Hematopoietic multipotent progenitor cell (in vitro differentiated cells): ENCODE measurements around the gene PACRG. TPM values are rescaled to one million over a fixed set of nuclear protein-coding genes. Genes with fewer than 3 reads are reported as not detected.

ENCODE experiments used
- DNase-seq, 3 donors: peaks; one replicate each; pipeline ENCODE4 v3.0.0-alpha.2; 2011 to 2015; ENCODE audit warnings: low read depth in 2 of 3, low spot score in 2 of 3
- total RNA-seq: library from RNA; depleted of rRNA; stranded (reverse); fragments of >200 nt; gene quantifications from one replicate; pipeline ENCODE4 v1.2.3, GENCODE V29; 2012

The PACRG gene
- total RNA-seq, 1 donor, result 5.7 TPM

DNA sequence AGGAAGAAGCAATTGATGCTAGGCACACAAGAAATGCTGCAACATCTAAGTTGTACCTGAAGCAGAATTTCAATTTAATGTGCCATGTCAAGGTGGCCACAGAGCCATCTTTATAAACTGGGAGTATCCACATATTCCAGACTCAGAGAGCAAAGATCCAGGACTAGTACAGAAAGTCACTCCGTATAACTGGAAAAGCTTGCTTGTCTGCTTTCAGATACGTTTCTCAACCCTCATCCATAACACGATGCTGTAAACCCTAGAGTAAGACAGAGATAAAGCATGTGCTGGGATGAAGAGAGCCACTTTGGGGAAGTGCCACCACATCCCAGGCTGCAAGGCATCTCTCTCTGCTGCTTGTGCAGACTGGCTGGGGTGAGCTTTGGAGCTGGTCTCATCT is 134.7 kb downstream of the PACRG start:
- DNase-seq, result no peak

DNA sequence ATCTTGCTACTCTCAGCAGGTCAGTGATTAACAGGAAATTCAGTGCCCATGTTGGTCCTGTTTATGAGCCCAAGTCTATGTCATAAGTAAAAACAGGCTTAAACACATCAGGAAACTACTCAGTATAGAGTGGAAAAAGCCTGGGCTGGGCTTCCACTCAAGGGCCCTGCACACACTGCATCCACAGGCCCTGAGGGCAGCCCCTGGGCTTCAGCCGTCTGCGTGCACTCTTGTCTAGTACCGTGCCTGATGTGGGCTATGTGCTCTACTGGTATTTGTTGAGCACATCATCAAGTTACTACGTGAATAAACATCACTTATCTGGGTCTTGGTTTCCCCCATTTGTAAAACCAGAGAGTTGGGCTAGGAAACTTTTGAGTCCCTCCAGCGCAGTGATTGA is 135.2 kb downstream of the PACRG start:
- no peak for DNase-seq

DNA sequence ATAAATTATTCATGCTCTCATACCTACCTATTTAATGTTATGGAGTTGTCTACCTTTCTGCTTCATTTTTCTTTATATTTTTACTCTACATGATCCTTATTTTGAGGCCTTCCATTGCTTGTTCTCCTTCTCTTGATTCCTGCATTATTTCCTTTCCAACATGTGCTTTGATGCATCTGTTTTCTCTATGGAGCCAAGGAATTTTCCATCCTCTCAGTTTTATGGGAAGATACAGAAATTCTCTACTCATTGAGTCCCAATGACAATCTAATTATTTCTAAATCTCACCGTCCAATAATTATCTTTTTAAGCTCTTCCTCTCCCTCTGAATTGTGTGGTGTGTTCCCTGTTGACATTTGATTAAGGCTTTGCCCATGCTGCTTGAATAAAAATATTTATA is 136.0 kb downstream of the PACRG start:
- no peak for DNase-seq

GRCh38 chr6:162864911-162865310 is 137.1 kb downstream of the PACRG start:
- no peak for DNase-seq

DNA sequence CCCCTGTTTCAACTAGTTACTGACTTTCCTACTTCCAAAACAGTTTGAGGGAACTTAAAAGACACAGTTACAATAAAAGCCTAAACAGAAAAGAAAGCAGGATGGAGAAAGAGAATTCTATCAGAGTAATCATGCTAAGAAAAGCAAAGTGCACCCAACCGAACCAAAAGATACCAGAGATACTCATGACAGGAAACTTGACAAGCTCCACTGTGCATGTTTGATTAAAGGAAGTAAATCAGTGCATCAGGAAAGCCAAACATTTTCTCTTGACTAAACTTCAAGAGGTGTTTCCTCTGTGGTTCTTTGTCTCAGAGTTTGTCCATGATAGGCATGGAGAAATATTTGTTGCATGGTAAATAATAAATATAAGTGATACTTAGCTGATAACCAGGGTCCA is 138.9 kb downstream of the PACRG start:
- DNase-seq, result no peak

GRCh38 chr6:162868397-162868796 is 140.6 kb downstream of the PACRG start:
- DNase-seq, result no peak

DNA sequence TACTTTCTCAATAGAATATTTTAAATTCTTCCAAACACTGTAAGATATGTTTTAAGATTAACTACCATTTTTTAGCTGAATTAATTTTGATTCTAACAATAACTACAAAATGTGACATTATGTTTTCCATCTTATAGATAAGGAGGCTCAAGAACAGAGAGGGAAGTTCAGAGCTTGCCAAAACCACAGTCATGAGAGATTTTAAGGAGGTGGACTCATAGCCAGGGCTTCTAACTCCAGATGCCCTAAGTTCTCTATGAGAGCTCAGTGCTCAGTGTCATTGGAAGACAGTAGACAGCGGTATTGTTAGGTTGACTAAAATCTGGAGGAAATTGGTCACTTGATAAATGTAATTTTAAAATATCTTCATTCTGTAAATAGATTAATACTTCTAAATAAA is 144.2 kb downstream of the PACRG start:
- DNase-seq, result no peak

DNA sequence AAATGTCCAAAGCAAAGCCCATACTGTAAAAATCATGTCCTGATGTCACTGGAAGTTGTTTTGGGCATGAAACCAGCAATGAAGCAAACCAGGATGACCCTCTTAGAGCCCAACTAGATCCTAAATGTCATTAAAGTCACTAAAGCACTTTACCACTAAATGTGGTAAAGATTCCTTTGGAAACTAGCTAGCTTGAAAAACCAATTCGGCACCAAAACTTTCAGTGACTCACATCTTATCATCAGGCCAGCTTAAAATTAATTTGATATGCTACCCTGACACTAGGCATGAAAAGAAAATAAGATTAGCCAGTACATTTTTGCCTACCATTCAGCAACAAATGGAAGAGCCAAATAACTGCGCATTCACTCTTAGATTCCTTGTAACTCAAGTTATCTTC is 145.8 kb downstream of the PACRG start:
- no peak for DNase-seq

DNA sequence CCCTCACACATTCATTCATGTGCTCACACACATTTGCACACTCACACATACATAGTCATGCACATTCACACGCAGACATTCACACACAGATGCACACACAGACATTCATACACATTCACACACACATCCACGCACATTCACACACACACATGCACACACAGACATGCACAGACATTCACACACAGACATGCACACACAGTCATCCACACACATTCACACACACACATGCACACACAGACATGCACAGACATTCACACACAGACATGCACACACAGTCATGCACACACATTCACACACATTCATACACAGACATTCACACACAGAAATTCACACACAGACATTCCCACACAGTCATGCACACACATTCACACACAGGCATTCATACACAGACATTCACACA is 147.3 kb downstream of the PACRG start:
- no peak for DNase-seq

GRCh38 chr6:162882801-162883481 is 155.2 kb downstream of the PACRG start:
- DNase-seq, result no peak

- no peak for DNase-seq
These were observed 160.4 kb downstream of the PACRG start for GRCh38 chr6:162887981-162888689.

DNA sequence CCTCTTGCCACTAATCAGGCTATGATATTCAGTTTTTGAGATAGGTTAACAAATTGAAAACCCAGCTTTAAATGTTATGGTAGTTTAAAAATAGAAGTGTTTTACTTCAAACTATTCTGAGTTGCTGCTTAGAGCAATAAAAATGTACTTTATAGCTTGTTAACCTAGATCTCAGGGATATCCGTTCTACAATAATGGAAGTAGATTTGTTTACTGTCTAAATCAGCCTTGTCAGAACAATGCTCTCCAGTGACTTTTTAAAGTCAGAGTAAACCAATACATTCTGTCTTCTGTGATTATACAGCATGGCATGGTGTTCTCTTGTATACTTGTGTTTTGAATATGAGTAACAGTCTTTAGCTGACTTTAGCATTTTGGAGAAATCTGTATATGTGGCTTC is 161.5 kb downstream of the PACRG start:
- no peak for DNase-seq

DNA sequence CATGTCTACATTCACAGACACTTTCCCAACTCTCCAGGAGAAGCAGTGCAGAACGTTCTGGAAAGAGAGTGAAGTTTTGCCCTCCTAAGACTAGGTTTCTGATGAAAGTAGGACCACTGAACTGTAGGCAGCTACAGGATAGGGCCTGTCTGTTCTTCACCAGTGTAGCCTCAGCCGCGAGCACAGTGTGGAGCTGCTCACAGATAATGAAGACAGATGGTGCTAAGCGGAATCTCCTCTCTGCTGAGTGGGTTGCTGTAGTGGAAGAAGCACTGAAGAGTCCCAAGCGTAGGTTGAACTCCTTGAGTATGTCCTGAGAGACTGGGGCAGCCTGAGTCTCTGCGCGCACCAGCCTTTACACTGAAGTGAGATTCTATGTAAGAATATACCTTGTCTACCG is 170.2 kb downstream of the PACRG start:
- DNase-seq, result no peak

- no peak for DNase-seq
These were observed 171.4 kb downstream of the PACRG start for GRCh38 chr6:162899148-162899547.

DNA sequence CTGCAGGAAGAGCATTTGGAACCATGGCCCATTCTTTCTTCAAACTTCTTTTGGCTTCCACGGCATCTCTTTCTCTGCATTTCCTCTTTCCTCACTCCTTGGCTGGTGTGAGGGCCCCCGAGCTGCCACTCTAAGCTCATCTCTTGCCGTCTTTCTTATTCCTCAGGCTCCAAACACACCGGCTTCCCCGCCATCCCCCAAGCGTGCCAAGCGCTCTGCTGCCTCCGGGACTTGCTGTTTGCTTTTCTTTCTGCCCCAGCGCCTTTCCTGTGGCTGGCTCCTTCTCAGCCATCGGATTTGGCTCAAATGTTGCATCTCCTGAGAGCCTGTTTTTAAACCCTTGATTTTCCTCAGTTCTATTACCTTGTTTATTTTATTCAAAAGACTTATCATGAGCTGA is 172.7 kb downstream of the PACRG start:
- DNase-seq, result no peak

- DNase-seq, result no peak
These were observed 176.4 kb downstream of the PACRG start for GRCh38 chr6:162904069-162904663.

- DNase-seq, result no peak
These were observed 178.7 kb downstream of the PACRG start for GRCh38 chr6:162906479-162906878.

DNA sequence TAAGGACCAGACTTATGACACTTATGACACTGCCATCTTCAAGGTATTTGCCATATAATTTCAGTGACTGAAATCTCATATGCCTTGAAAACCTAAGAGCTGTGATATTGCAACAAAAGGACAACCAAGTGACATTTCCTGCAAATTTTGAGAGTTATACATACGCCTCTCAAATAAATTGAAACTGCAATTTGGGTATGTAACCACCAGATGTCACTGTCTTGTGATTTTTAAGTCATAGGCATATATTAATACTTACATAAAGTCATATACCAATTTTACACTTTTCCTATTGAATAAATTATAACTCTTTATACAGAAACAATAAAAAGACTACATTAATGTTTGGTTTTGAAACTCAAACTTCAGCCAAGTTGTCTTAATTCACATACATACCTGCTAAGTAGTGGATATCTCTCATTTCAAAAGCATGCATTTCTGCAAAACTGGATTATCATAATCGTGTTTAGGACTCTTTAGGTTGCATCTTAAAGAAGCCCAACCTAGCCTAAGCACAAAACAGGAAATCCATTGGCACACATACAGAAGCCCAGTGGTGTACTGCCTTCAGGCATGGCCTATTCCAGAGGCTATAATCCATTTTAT is 180.2 kb downstream of the PACRG start:
- DNase-seq, result peak in 2 of 3 donors; percentile 2 to 14

DNA sequence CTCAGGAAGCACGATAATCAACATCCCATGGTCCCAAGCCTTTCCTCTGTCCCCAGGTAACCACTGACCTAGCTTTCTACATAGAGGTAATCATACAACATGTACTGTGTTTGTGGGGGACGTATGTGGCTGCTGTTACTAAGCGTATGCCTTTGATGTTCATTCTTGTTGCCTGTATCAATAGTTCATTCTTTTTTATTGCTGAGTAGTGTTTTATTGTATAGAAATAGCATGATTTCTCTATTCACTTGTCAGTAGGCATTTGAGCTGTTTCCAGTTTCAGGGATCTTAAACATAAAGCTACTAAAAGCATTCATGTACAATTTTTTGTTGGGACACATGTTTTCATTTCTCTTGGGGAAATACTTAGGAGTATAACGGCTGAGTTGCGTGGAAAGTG is 185.4 kb downstream of the PACRG start:
- no peak for DNase-seq

DNA sequence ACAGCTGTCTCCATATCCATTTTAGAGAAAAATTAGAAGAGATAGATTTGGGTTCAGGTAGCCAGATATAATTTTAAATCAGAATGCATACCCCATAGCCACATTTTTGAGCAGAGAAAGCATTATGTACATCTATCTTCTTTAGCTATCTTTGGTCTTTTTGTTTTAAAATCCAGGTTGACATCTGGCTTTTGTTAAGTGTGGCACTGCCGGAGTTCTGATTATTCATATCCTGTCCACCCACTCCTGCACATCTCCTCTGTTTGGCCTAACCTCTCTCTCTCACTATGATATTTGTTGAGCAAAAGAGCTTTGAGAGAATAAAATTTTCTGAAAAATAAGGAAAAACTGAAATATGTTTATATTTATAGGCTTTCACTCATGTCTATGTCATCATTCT is 189.7 kb downstream of the PACRG start:
- no peak for DNase-seq

DNA sequence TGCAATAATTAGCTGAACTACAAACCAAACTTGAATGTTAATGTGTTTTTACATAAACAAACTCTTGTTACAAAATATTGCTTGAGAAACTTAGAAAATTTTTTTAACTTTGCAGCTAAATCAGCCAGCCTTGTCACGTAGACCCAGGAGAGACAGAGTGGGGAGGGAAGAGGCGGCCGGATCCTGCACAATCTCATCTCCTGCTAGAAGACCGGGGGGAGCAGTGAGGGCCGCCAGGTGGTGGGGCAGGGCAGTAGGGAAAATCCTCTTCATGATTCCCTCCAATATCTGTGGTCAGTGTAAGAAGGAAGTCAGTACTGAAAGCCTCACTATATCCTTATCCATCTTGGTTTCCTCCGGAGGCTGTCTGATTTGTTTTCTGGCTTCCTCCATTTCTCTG is 193.3 kb downstream of the PACRG start:
- no peak for DNase-seq

DNA sequence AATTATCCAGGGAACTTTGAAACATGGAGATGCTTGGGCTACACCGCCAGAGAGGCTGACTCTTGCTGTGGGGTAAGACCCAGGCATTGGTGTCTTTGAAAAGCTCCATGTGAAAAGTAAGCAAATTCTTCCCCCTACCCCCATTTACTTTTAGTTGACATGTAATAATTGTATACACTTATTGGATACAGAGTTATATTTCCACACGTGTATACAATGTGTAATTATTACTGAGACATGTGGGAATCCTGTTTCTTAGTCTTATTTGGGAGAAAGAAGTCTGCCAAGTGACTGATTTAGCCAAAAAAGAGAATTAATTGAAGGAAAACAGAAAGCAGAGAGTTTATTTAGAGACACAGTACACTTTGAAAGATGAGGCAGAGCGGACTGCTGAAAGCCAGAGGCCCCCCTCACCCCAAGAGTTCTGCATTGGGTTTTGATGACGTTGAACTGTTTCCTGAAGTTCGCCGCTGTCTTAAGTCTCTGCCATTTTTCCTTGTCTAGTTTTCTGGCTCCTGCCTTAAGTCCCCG is 193.8 kb downstream of the PACRG start:
- DNase-seq, result no peak
